PC-3 (cell line): ENCODE measurements around the gene ZNF544. TPM values are rescaled to one million over a fixed set of nuclear protein-coding genes. Genes with fewer than 3 reads are reported as not detected.

Source experiments
- ATAC-seq: fragments of 200-7000 bp; cut with Tn5 transposase; 2 replicates; pipeline ENCODE4 v1.9.1; 2020; ENCODE audit warnings: mild to moderate bottlenecking, moderate library complexity
- BruUV-seq: library from RNA; stranded (reverse); fragments of 400-500 nt; replicated peaks from 2 replicates; lab custom pipeline; 2021; lab: Mats Ljungman, UMichigan
- CTCF ChIA-PET: fragments of 300-600 bp; sonication (Branson Sonifier 250); formaldehyde crosslinking; loops from one replicate; lab custom pipeline; 2022; ENCODE audit warnings: antibody characterized with exemption; lab: Charles Lee
- POLR2A ChIA-PET: fragments of 300-600 bp; sonication (Branson Sonifier 250); formaldehyde crosslinking; loops from one replicate; lab custom pipeline; 2022; ENCODE audit warnings: antibody characterized with exemption; ENCODE audit not compliant: unreplicated experiment; lab: Charles Lee
- DNase-seq: peaks from one replicate; pipeline ENCODE4 v3.0.0-alpha.2; 2015
- H2AFZ ChIP-seq: fragments of 300-600 bp; sonication (generic); 2 replicates; pipeline ENCODE4 v1.6.0; 2016; ENCODE audit warnings: antibody characterized with exemption, low read length
- H3F3A ChIP-seq: fragments of 300-600 bp; sonication (generic); one replicate; pipeline ENCODE4 v1.6.0; 2017; ENCODE audit warnings: antibody characterized with exemption, low read length, control low read depth, mild to moderate bottlenecking; ENCODE audit not compliant: unreplicated experiment
- H3K27ac ChIP-seq: fragments of 300-600 bp; sonication (generic); 2 replicates; pipeline ENCODE4 v1.5.1; 2016; ENCODE audit warnings: mild to moderate bottlenecking, low read length
- H3K27me3 ChIP-seq: fragments of 300-600 bp; sonication (generic); 2 replicates; pipeline ENCODE4 v1.6.1; 2016; ENCODE audit warnings: low read length, mixed read lengths
- H3K36me3 ChIP-seq: fragments of 300-600 bp; sonication (generic); 2 replicates; pipeline ENCODE4 v1.6.1; 2016; ENCODE audit warnings: low read depth, mixed run types, low read length, mixed read lengths
- H3K4me1 ChIP-seq: fragments of 300-600 bp; sonication (generic); 2 replicates; pipeline ENCODE4 v1.5.1; 2016; ENCODE audit warnings: low read length; ENCODE audit not compliant: insufficient read depth
- H3K4me2 ChIP-seq: fragments of 300-600 bp; sonication (generic); 2 replicates; pipeline ENCODE4 v1.6.0; 2016; ENCODE audit warnings: low read length
- H3K4me3 ChIP-seq: fragments of 300-600 bp; sonication (generic); 2 replicates; pipeline ENCODE4 v1.5.1; 2016; ENCODE audit warnings: mild to moderate bottlenecking, low read length, mixed read lengths
- H3K79me2 ChIP-seq: fragments of 300-600 bp; sonication (generic); 2 replicates; pipeline ENCODE4 v1.6.1; 2017; ENCODE audit warnings: low read length, mixed read lengths
- H3K9ac ChIP-seq: fragments of 300-600 bp; sonication (generic); 2 replicates; pipeline ENCODE4 v1.6.0; 2016; ENCODE audit warnings: mild to moderate bottlenecking, low read length
- H3K9me2 ChIP-seq: fragments of 300-600 bp; sonication (generic); replicated peaks from 2 replicates; pipeline ENCODE4 v1.6.1; 2016; ENCODE audit warnings: mixed run types, low read length, mixed read lengths
- H3K9me3 ChIP-seq: fragments of 300-600 bp; sonication (generic); 2 replicates; pipeline ENCODE4 v1.6.1; 2016; ENCODE audit warnings: low read length, mixed read lengths
- H4K20me1 ChIP-seq: fragments of 300-600 bp; sonication (generic); 2 replicates; pipeline ENCODE4 v1.6.1; 2016; ENCODE audit warnings: low read length, mixed read lengths
- EZH2 ChIP-seq: fragments of 300-600 bp; sonication (generic); IDR thresholded peaks from one replicate; pipeline ENCODE4 v1.6.1; 2017; ENCODE audit warnings: antibody characterized with exemption, mild to moderate bottlenecking, low read length; ENCODE audit not compliant: unreplicated experiment
- EZH2phosphoT487 ChIP-seq: fragments of 300-600 bp; sonication (generic); IDR thresholded peaks from 2 replicates; pipeline ENCODE4 v1.6.1; 2018; ENCODE audit warnings: mild to moderate bottlenecking, antibody characterized with exemption, low read length, borderline replicate concordance
- intact Hi-C: fragments of 100-400 bp; cut with micrococcal nuclease; formaldehyde crosslinking; loops from 2 replicates; pipeline ENCODE4 v1.9.0; 2023
- total RNA-seq: library from RNA; depleted of rRNA; stranded (reverse); fragments of >200 nt; gene quantifications from 2 replicates; pipeline ENCODE4 v1.2.3, GENCODE V29; 2014; rRNA removed
- TF ChIP-seq, protein P1 (sequence below): fragments of 300-600 bp; sonication (generic); conservative IDR thresholded peaks from 2 replicates; pipeline ENCODE4 v1.5.1; 2017; ENCODE audit warnings: antibody characterized with exemption, low read depth, mild to moderate bottlenecking, low read length

The ZNF544 gene
- total RNA-seq, 1 experiment from 2014 or later, result 115 TPM

DNA sequence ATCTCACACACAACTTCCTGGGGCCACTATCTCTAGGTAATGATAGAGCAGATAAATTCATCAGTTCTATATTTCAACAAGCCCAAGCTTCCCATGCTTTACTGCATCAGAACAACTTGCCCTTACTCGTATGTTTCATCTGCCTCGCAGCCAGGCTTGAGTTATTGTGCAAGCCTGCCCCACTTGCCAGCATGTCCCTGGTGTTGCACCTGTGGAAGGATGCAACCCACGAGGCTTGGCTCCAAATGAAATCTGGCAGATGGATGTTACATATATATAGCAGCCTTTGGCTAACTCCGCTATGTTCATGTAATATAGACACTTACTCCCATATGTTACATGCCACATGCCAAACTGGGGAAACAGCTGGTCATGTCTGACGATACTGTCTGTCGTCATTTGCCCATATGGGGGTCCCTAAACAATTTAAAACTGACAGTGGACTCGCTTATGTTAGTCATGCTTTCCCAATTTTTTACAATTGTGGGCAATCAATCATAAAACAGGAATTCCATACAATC is 82.7 kb downstream of the ZNF544 start:
- no peak overlapping the region for H3K27ac ChIP-seq
- no peak overlapping the region for H2AFZ ChIP-seq
- no peaks in the 10 kb centered on the region for H3K9me2 ChIP-seq
- H3K79me2 ChIP-seq, result peaks cover 17% of the 10 kb centered on the region
- H3K9ac ChIP-seq, result no peak overlapping the region
- H4K20me1 ChIP-seq, result no peaks in the 10 kb centered on the region
- BruUV-seq, result no TSS peak
- H3K27me3 ChIP-seq, result no peaks in the 10 kb centered on the region
- no peak overlapping the region for H3K4me2 ChIP-seq
- TF ChIP-seq, protein P1, sequence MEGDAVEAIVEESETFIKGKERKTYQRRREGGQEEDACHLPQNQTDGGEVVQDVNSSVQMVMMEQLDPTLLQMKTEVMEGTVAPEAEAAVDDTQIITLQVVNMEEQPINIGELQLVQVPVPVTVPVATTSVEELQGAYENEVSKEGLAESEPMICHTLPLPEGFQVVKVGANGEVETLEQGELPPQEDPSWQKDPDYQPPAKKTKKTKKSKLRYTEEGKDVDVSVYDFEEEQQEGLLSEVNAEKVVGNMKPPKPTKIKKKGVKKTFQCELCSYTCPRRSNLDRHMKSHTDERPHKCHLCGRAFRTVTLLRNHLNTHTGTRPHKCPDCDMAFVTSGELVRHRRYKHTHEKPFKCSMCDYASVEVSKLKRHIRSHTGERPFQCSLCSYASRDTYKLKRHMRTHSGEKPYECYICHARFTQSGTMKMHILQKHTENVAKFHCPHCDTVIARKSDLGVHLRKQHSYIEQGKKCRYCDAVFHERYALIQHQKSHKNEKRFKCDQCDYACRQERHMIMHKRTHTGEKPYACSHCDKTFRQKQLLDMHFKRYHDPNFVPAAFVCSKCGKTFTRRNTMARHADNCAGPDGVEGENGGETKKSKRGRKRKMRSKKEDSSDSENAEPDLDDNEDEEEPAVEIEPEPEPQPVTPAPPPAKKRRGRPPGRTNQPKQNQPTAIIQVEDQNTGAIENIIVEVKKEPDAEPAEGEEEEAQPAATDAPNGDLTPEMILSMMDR, result no peak
- TF ChIP-seq EZH2 (no peak), EZH2phosphoT487 (no peak)
- no peak for DNase-seq
- no peak overlapping the region for H3K4me3 ChIP-seq
- peaks cover 80% of the 10 kb centered on the region for H3K36me3 ChIP-seq
- no peaks in the 10 kb centered on the region for H3K9me3 ChIP-seq
- no peaks in the 10 kb centered on the region for H3F3A ChIP-seq
- POLR2A ChIA-PET, result no interaction called here
- ATAC-seq, result no peak
- H3K4me1 ChIP-seq, result no peaks in the 10 kb centered on the region
- intact Hi-C loops, result no loop called here
- CTCF ChIA-PET, result no interaction called here

Other genes starting within 250 kb of the ZNF544 start
- 6.0 and 7.0 TPM in 2 replicates for gene ZNF606, start 226.1 kb upstream of the ZNF544 start, total RNA-seq
- not detected in 2 replicates for gene ZSCAN1, start 194.9 kb upstream of the ZNF544 start, total RNA-seq
- not detected in 2 replicates for gene ZNF135, start 169.6 kb upstream of the ZNF544 start, total RNA-seq
- gene ZSCAN18, start 130.7 kb upstream of the ZNF544 start, total RNA-seq, result 0.66 and 1.7 TPM in 2 replicates
- gene ZNF329, start 78.1 kb upstream of the ZNF544 start, total RNA-seq, result 8.2 and 10.5 TPM in 2 replicates
- gene ZNF274, start 45.9 kb upstream of the ZNF544 start, total RNA-seq, result 15.4 and 16.1 TPM in 2 replicates
- 7.3 and 7.9 TPM in 2 replicates for gene ZNF8, start 50.0 kb downstream of the ZNF544 start, total RNA-seq
- gene ERVK3-1, start 76.5 kb downstream of the ZNF544 start, total RNA-seq, result 104 and 116 TPM in 2 replicates
- gene ZSCAN22, start 98.1 kb downstream of the ZNF544 start, total RNA-seq, result 4.0 and 4.3 TPM in 2 replicates
- 0.92 and 1.9 TPM in 2 replicates for gene A1BG, start 124.6 kb downstream of the ZNF544 start, total RNA-seq
- 2.2 and 4.0 TPM in 2 replicates for gene ZNF497, start 133.8 kb downstream of the ZNF544 start, total RNA-seq
- 9.5 and 12.6 TPM in 2 replicates for gene ZNF837, start 152.1 kb downstream of the ZNF544 start, total RNA-seq
- gene RPS5, start 158.4 kb downstream of the ZNF544 start, total RNA-seq, result 3,515 and 3,776 TPM in 2 replicates
- 2.2 TPM in 1 of 2 replicates, not detected in the other for gene RNF225, start 166.7 kb downstream of the ZNF544 start, total RNA-seq
- gene ZNF584, start 179.7 kb downstream of the ZNF544 start, total RNA-seq, result 49.2 and 73.8 TPM in 2 replicates
- not detected in 2 replicates for gene ZNF132, start 211.2 kb downstream of the ZNF544 start, total RNA-seq
- gene ZNF324B, start 222.7 kb downstream of the ZNF544 start, total RNA-seq, result 11.2 and 12.8 TPM in 2 replicates
- 14.8 and 15.9 TPM in 2 replicates for gene ZNF324, start 238.2 kb downstream of the ZNF544 start, total RNA-seq
- gene ZNF446, start 247.4 kb downstream of the ZNF544 start, total RNA-seq, result 8.9 and 13.4 TPM in 2 replicates